Uterus (tissue), 4 donors: ENCODE results near the gene DZIP1. TPM values are rescaled to one million over a fixed set of nuclear protein-coding genes. Genes with fewer than 3 reads are reported as not detected.

Experiments used
- DNase-seq, 2 donors: peaks; one replicate each; pipeline ENCODE4 v3.0.0-alpha.2; 2019 to 2020
- H3K27ac ChIP-seq, 2 donors: fragments of 200-600 bp; sonication (generic); 1 replicate in 1 of 2; 2 replicates in 1 of 2; pipeline ENCODE4 v1.5.1; 2016 to 2018
- H3K27me3 ChIP-seq, 2 donors: fragments of 200-600 bp; sonication (generic); one replicate each; pipeline ENCODE4 v1.5.1; 2018 to 2019; ENCODE audit warnings: control low read depth in 1 of 2
- H3K36me3 ChIP-seq, 2 donors: fragments of 200-600 bp; sonication (generic); one replicate each; pipeline ENCODE4 v1.5.1; 2019; ENCODE audit warnings: control low read depth in 1 of 2
- H3K4me1 ChIP-seq, 2 donors: fragments of 200-600 bp; sonication (generic); one replicate each; pipeline ENCODE4 v1.5.1; 2018 to 2019; ENCODE audit warnings: control low read depth in 1 of 2
- H3K4me3 ChIP-seq, 2 donors: fragments of 200-600 bp; sonication (generic); 1 replicate in 1 of 2; 2 replicates in 1 of 2; pipeline ENCODE4 v1.5.1; 2018 to 2019; ENCODE audit warnings: mild to moderate bottlenecking in 1 of 2
- H3K9me3 ChIP-seq, 2 donors: fragments of 200-600 bp; sonication (generic); one replicate each; pipeline ENCODE4 v1.5.1; 2019; ENCODE audit warnings: control low read depth in 1 of 2
- POLR2A ChIP-seq, 2 donors: fragments of 450-650 bp; IDR thresholded peaks; one replicate each; pipeline ENCODE4 v1.6.1; 2016; ENCODE audit warnings: antibody characterized with exemption in 2 of 2, mild to moderate bottlenecking in 1 of 2, moderate library complexity in 1 of 2
- intact Hi-C: fragments of 100-400 bp; cut with DNase I; formaldehyde crosslinking; loops from one replicate; pipeline ENCODE4 v1.15.1; 2023; ENCODE audit warnings: low total_unique reads
- total RNA-seq, 4 donors: library from RNA; depleted of rRNA in 3 of 4; stranded (reverse); fragments of >200 nt in 3 of 4; gene quantifications; one replicate each; pipeline versions ENCODE4 v1.1.0 to v1.2.4, GENCODE V29; 2014 to 2023
- TF ChIP-seq, protein P1 (sequence below), 4 experiments: fragments of 200-600 bp in 2 of 4; fragments of 450-650 bp in 2 of 4; sonication (generic) in 2 of 4; IDR thresholded peaks; one replicate each; pipeline ENCODE4 v1.5.1; 2016 to 2019; ENCODE audit warnings: antibody characterized with exemption in 4 of 4, mild to moderate bottlenecking in 2 of 4, moderate library complexity in 1 of 4
- donor health status: DM: yes; HTN: yes; CAD: no.

The DZIP1 gene
- total RNA-seq, 4 donors from 2014 or later: 24.1 to 65.3 (median 42.3) TPM

- DNase-seq: peak in 1 of 2 donors; percentile 16
- no peaks in the 10 kb centered on the region for H3K9me3 ChIP-seq
- no peak overlapping the region for H3K4me3 ChIP-seq
- intact Hi-C loops: loop anchor here (10.0 kb wide), 1 partner anchor 211 kb away; no protein-coding TSS in a partner anchor
- no peak overlapping the region for H3K27ac ChIP-seq
- H3K4me1 ChIP-seq: no peaks in the 10 kb centered on the region
- no peaks in the 10 kb centered on the region for H3K36me3 ChIP-seq
- H3K27me3 ChIP-seq: no peaks in the 10 kb centered on the region
- no peak for TF ChIP-seq POLR2A (IDR thresholded peaks at IDR 0.05)
- TF ChIP-seq, protein P1, sequence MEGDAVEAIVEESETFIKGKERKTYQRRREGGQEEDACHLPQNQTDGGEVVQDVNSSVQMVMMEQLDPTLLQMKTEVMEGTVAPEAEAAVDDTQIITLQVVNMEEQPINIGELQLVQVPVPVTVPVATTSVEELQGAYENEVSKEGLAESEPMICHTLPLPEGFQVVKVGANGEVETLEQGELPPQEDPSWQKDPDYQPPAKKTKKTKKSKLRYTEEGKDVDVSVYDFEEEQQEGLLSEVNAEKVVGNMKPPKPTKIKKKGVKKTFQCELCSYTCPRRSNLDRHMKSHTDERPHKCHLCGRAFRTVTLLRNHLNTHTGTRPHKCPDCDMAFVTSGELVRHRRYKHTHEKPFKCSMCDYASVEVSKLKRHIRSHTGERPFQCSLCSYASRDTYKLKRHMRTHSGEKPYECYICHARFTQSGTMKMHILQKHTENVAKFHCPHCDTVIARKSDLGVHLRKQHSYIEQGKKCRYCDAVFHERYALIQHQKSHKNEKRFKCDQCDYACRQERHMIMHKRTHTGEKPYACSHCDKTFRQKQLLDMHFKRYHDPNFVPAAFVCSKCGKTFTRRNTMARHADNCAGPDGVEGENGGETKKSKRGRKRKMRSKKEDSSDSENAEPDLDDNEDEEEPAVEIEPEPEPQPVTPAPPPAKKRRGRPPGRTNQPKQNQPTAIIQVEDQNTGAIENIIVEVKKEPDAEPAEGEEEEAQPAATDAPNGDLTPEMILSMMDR (IDR thresholded peaks at IDR 0.05): peak; percentile 60 to 72 (median 66)
Measured at GRCh38 chr13:95624020-95624419, 20.5 kb downstream of the DZIP1 start.

DNA sequence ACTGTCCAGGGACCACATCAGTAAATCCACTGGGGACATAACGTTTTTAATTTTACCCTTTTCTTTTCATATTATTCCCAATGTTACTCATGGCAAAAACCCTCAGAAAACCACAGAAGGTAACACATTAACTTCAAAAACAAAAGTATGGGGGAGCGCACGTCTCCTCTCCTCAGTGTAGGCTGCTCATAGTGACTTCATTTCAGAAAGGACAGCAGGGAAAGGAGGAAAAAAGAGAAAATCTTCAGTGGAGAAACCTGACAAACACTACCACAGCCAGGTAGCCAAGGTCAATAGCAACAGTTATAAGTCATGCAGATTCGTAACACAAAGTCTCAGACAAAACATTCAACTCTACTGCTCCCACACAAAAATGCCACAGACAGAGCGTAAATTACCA lies 21.4 kb downstream of the DZIP1 start:
- Histone ChIP-seq H3K4me1 (no peaks in the 10 kb centered on the region), H3K9me3 (no peaks in the 10 kb centered on the region), H3K36me3 (no peaks in the 10 kb centered on the region), H3K27me3 (no peaks in the 10 kb centered on the region), H3K4me3 (no peak overlapping the region), H3K27ac (no peak overlapping the region)
- no peak for DNase-seq
- TF ChIP-seq, protein P1 (IDR thresholded peaks at IDR 0.05): no peak
- no peak for TF ChIP-seq POLR2A (IDR thresholded peaks at IDR 0.05)
- intact Hi-C loops: loop anchor here (10.0 kb wide), 1 partner anchor 212 kb away; no protein-coding TSS in a partner anchor

DNA sequence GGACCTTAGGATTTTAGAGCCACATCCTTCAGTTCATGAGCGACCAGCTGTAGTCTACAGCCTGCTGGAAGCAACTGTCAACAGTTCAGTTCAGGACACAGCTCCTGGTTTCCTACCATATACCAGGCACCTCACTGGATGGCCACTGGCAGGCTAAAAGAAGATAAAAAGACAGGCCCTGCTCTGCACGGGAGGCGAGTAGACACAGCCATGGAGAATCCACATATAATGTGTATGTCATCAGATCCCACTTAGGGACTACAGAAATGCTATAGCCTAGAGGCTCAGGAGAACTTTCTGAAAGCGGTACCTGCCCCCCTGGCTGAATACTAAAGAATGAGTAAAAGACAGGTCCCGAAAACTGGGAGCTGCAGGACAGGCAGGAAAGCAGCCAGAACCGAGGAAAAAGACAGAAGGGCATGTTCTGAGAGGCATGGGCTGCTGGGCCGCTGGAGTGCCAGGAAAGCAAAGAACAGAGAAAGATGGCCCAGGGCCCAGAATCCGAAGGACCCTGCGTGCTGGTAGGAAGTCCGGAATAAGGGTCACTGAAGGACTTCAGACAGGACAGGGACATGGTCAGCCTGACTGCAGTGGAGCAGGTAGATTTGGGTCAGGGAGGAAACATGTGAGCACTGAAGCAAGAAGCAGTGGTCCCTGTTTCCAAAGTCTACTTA lies 23.5 kb downstream of the DZIP1 start:
- no peaks in the 10 kb centered on the region for H3K9me3 ChIP-seq

GRCh38 chr13:95620030-95620824 lies 24.3 kb downstream of the DZIP1 start:
- Histone ChIP-seq H3K4me1 (no peaks in the 10 kb centered on the region), H3K9me3 (no peaks in the 10 kb centered on the region), H3K36me3 (no peaks in the 10 kb centered on the region), H3K27ac (no peak overlapping the region), H3K27me3 (no peaks in the 10 kb centered on the region), H3K4me3 (no peak overlapping the region)
- TF ChIP-seq POLR2A (IDR thresholded peaks at IDR 0.05): no peak
- TF ChIP-seq, protein P1 (IDR thresholded peaks at IDR 0.05): no peak
- intact Hi-C loops: loop anchor here (10.0 kb wide), 1 partner anchor 215 kb away; no protein-coding TSS in a partner anchor
- DNase-seq: no peak

More for the DNA sequence above, 23.5 kb downstream of the DZIP1 start:
- H3K27ac ChIP-seq: no peak overlapping the region
- intact Hi-C loops: loop anchor here (10.0 kb wide), 1 partner anchor 214 kb away; no protein-coding TSS in a partner anchor
- H3K36me3 ChIP-seq: no peaks in the 10 kb centered on the region
- TF ChIP-seq, protein P1 (IDR thresholded peaks at IDR 0.05): no peak
- TF ChIP-seq POLR2A (IDR thresholded peaks at IDR 0.05): no peak
- H3K4me3 ChIP-seq: no peak overlapping the region
- DNase-seq: no peak
- no peaks in the 10 kb centered on the region for H3K4me1 ChIP-seq
- H3K27me3 ChIP-seq: no peaks in the 10 kb centered on the region

DNA sequence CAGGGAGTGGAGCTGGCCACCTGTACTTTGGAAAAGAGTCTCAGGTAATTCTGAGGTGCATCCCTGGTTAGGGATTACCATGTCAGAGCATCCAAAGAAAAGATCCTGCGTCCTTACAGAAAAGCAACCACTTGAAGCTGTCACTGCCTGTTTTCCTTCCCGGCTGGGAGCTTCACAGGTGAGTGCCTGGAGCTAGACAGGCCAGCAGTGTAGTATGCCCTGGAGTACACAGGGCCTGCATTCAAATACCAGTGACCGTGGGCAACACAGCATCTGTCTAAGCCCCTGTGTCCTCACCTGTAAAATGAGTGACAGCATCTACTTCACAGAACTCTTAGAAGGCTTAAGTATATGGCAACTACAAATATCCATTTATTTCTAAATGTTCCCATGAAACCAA lies 29.0 kb downstream of the DZIP1 start:
- Histone ChIP-seq H3K36me3 (no peaks in the 10 kb centered on the region), H3K27me3 (no peaks in the 10 kb centered on the region), H3K4me1 (no peaks in the 10 kb centered on the region), H3K9me3 (no peaks in the 10 kb centered on the region), H3K4me3 (no peak overlapping the region), H3K27ac (no peak overlapping the region)
- DNase-seq: no peak
- TF ChIP-seq, protein P1 (IDR thresholded peaks at IDR 0.05): no peak
- TF ChIP-seq POLR2A (IDR thresholded peaks at IDR 0.05): no peak
- intact Hi-C loops: no loop called here
